GM19455 (cell line): ENCODE results near the gene NF2.
A peak's percentile ranks its signal among the peaks of the same experiment; 100 is the strongest.
"Not testable (repeated sequence)": the region's sequence is repeated elsewhere in the genome, so short reads cannot be mapped to it uniquely, and the experiment has no call there.

Experiments
- ATAC-seq: cut with Tn5 transposase; IDR thresholded peaks from one replicate; pipeline ENCODE4 v1.9.1; 2021; ENCODE audit not compliant: unreplicated experiment

NF2 gene

GRCh38 chr22:29603358-29604075, at the start of gene NF2:
Gene NF2, plus strand, starts transcription at chr22:29603633. Its CDS starts 366 bp downstream, at chr22:29603999.
- ATAC-seq: peak; percentile 93

GRCh38 chr22:29555065-29555644, 48.3 kb upstream of the NF2 start:
- no peak for ATAC-seq

GRCh38 chr22:29559030-29559429, 44.4 kb upstream of the NF2 start:
- no peak for ATAC-seq

- no peak for ATAC-seq
Observed at GRCh38 chr22:29559853-29560252, 43.6 kb upstream of the NF2 start.

GRCh38 chr22:29563652-29564460, 39.6 kb upstream of the NF2 start:
- no peak for ATAC-seq

- not testable (repeated sequence) for ATAC-seq
Observed at GRCh38 chr22:29566513-29566912, 36.9 kb upstream of the NF2 start.

GRCh38 chr22:29567338-29567737, 36.1 kb upstream of the NF2 start:
- no peak for ATAC-seq

GRCh38 chr22:29569011-29569678, 34.3 kb upstream of the NF2 start:
- no peak for ATAC-seq

GRCh38 chr22:29570456-29570855, 33.0 kb upstream of the NF2 start:
- no peak for ATAC-seq

GRCh38 chr22:29570912-29571549, 32.4 kb upstream of the NF2 start:
- no peak for ATAC-seq

- no peak for ATAC-seq
Observed at GRCh38 chr22:29574762-29575450, 28.5 kb upstream of the NF2 start.

GRCh38 chr22:29578462-29579200, 24.8 kb upstream of the NF2 start:
- ATAC-seq: no peak

- no peak for ATAC-seq
Observed at GRCh38 chr22:29580200-29580810, 23.1 kb upstream of the NF2 start.

- no peak for ATAC-seq
Observed at GRCh38 chr22:29581799-29582198, 21.6 kb upstream of the NF2 start.

GRCh38 chr22:29584975-29585374, 18.5 kb upstream of the NF2 start:
- ATAC-seq: no peak

- ATAC-seq: not testable (repeated sequence)
Observed at GRCh38 chr22:29586193-29586705, 17.2 kb upstream of the NF2 start.

- ATAC-seq: no peak
Observed at GRCh38 chr22:29587938-29588699, 15.3 kb upstream of the NF2 start.

- no peak for ATAC-seq
Observed at GRCh38 chr22:29593923-29594322, 9.5 kb upstream of the NF2 start.
